Measurements from ENCODE around the gene GNAS. TPM values are rescaled to one million over a fixed set of nuclear protein-coding genes. Genes with fewer than 3 reads are reported as not detected.

Gene GNAS
- total RNA-seq, 1 donor: 474 TPM

DNA sequence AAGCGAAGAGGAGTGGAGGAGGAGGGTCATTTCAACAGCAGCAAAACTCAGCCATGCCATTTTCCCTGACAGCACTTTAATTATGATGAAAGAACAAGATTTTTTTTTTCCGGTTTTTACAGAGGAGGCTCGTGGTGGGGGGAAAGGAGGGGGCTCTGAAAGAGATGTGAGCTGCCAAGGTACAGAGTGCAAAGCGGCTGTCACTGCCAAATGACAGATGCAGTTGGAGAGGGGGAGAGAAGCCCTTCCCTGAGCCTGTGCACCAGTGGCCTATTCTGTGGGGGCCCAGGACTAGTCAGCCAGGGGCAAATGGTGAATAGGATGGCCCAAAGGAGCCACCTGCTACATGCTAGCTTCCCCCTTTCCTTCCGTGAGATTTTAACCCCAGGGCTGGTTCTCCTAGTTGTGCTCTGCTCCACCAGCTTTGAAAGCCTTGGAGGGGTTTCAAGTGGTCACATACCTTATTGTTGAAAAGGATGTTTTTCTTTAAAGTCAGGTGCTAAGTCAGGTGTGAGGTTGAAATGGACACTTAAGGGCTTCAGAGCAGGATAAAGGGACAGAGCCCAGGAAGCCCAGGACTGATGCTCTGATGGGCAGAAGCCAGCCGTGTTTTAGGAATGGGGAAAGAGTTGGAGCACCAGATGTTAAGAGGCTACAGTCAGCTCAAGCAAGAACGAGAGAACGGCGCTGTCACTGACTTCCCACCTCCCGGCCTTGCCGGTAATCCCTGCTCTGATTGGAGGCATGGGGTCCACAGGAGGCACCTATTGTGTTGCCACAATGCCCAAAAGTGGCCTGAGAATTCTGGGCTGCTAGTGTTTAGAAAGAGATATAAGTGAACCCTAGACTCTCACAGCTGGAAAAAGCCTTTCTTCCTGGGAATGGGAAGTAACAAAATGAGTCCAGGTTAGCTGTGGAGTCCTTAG, 24.8 kb downstream of the GNAS start:
- no peak overlapping the region for H3K4me3 ChIP-seq (ENCODE audit: low read depth, low read length)
- TF ChIP-seq, protein P1, sequence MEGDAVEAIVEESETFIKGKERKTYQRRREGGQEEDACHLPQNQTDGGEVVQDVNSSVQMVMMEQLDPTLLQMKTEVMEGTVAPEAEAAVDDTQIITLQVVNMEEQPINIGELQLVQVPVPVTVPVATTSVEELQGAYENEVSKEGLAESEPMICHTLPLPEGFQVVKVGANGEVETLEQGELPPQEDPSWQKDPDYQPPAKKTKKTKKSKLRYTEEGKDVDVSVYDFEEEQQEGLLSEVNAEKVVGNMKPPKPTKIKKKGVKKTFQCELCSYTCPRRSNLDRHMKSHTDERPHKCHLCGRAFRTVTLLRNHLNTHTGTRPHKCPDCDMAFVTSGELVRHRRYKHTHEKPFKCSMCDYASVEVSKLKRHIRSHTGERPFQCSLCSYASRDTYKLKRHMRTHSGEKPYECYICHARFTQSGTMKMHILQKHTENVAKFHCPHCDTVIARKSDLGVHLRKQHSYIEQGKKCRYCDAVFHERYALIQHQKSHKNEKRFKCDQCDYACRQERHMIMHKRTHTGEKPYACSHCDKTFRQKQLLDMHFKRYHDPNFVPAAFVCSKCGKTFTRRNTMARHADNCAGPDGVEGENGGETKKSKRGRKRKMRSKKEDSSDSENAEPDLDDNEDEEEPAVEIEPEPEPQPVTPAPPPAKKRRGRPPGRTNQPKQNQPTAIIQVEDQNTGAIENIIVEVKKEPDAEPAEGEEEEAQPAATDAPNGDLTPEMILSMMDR (IDR thresholded peaks at IDR 0.05; ENCODE audit: insufficient read depth, low read length): no peak
- no peak for DNase-seq (ENCODE audit: low read depth)

DNA sequence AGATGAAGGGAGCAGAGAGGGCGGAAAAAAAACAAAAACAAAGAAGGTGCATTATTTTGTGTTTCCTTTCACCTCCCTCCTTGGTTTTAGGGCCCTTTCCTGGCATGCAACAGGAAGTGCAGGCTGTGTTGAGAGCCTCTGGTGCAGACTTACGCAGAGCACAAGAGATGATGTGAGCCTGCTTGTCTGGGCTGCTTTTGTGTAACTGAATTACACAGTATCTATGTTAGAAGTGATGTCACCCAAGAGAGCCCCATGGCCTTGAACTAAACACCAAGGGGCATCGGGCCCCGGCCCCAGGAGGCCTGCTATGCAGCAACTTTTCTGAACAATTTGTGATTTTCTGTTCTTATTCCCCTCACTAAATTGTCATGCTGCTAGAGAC, 25.5 kb downstream of the GNAS start:
- TF ChIP-seq, protein P1 (IDR thresholded peaks at IDR 0.05; ENCODE audit: insufficient read depth, low read length): no peak
- no peak overlapping the region for H3K4me3 ChIP-seq (ENCODE audit: low read depth, low read length)
- no peak for DNase-seq (ENCODE audit: low read depth)

DNA sequence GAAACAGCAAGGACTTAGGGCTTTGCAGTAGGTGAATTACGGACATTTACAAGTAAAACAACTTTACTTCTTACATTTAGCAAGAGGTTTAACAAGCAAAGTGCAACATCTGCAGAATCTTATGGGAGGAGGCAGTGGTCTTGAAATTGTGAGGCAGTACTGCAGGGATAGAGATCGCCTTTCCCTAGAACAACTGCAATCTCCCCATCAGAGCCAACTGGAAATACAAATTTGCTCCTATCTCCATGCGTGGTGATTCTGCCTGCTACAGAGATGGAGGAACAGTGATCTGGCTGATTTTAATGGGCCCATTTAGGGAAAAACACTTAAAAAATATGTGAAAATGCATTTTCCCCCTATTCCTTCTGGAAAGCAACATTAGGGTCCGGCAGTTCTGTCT, 25.9 kb downstream of the GNAS start:
- H3K4me3 ChIP-seq (ENCODE audit: low read depth, low read length): no peak overlapping the region
- TF ChIP-seq, protein P1 (IDR thresholded peaks at IDR 0.05; ENCODE audit: insufficient read depth, low read length): no peak
- no peak for DNase-seq (ENCODE audit: low read depth)

DNA sequence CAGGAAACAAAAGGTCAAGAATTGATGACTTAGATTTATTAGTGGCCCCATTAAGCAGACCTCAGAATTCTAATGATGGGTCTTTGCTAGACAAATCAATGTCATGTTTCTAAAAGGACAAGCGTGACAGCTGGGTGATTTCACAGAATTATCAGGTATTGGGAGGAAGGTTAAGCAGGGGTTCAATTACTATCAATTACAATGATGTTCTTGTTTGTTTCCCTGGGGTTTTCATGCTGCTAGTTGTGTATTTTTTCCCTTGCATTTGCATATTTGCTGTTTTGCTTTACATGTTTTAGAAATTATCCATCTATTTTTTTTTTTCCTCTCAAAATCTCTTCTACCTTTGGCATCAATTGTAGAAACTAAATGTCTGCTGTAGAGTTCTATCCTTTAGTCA, 27.9 kb downstream of the GNAS start:
- no peak for DNase-seq (ENCODE audit: low read depth)
- no peak overlapping the region for H3K4me3 ChIP-seq (ENCODE audit: low read depth, low read length)
- TF ChIP-seq, protein P1 (IDR thresholded peaks at IDR 0.05; ENCODE audit: insufficient read depth, low read length): no peak

DNA sequence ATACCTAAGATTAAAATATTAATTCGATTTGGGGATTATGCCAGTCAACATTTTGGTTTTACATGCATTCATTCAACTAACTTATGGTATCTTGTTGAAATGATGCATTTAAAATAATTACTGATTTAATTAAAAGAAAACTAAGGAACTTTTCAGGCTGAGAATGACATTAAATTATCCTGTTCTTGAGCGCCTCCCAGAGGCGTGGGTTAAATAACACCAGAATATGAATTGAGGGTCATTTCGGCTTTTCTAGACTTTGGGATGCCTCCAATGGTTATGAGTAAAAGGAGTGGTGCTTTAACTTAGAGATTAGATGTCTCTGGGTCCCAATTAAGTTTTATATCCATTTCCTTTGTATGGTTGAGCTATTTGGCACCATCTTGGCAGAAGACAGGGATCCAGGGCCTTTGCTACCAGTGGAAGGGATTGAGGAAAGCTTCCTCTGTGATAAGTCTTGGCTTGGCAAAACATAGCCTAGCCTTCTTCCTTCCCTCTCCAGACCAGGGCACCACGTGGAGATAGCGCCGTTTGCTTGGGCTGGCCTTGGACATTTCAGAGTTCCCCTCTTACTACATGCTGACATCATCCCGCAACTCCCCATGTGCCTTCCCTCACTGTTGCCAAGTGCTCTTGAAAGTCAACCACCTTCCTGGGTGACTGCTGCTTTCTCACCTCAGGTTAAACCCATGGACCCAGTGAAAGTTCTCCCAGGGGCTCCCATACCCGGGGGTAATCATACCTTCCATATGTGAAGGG, 28.7 kb downstream of the GNAS start:
- no peak overlapping the region for H3K4me3 ChIP-seq (ENCODE audit: low read depth, low read length)
- TF ChIP-seq, protein P1 (IDR thresholded peaks at IDR 0.05; ENCODE audit: insufficient read depth, low read length): peak; percentile 5
- DNase-seq (ENCODE audit: low read depth): no peak

DNA sequence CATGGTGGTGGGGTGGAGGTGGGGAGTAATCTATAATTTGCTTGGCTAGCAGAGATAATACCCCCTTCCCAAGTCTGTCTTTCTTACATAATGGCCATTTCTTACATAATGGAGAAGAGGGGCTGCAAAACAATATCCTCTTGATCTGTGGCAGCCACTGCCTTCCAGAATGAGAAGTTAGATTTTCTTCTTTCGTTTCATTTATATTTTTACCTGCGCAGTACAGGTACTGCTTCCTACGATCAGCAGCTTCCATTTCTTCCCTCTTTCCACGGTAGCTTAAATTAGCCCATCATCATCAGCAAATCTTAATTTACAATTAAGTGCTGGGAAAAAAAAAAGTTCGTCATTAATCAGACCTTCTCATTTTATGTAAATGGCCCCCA, 30.2 kb downstream of the GNAS start:
- H3K4me3 ChIP-seq (ENCODE audit: low read depth, low read length): no peak overlapping the region
- TF ChIP-seq, protein P1 (IDR thresholded peaks at IDR 0.05; ENCODE audit: insufficient read depth, low read length): no peak
- no peak for DNase-seq (ENCODE audit: low read depth)

Measured in fibroblast of the aortic adventitia (primary cell).